Mesendoderm (in vitro differentiated cells): ENCODE measurements around the gene TJP3.
A peak's percentile ranks its signal among the peaks of the same experiment; 100 is the strongest.

Source experiments
- DNase-seq: peaks from one replicate; pipeline ENCODE4 v3.0.0; 2013
- H2AK5ac ChIP-seq: 2 replicates; pipeline ENCODE4 v1.6.1; 2013; ENCODE audit warnings: low read length, inconsistent platforms
- H2BK120ac ChIP-seq: 2 replicates; pipeline ENCODE4 v1.6.1; 2013; ENCODE audit warnings: low read depth, mild to moderate bottlenecking, low read length, moderate library complexity, mixed read lengths
- H2BK15ac ChIP-seq: replicated peaks from 2 replicates; pipeline ENCODE4 v1.6.1; 2013; ENCODE audit warnings: low read depth, mild to moderate bottlenecking, moderate library complexity
- H2BK5ac ChIP-seq: 2 replicates; pipeline ENCODE4 v1.6.1; 2013; ENCODE audit warnings: low read length, inconsistent platforms
- H3K18ac ChIP-seq: 2 replicates; pipeline ENCODE4 v1.6.1; 2013; ENCODE audit warnings: mild to moderate bottlenecking, low read length, mixed read lengths
- H3K23ac ChIP-seq: one replicate; pipeline ENCODE4 v1.6.1; 2013; ENCODE audit warnings: low read length
- H3K27ac ChIP-seq: 2 replicates; pipeline ENCODE4 v1.5.1; 2013; ENCODE audit warnings: low read depth, mild to moderate bottlenecking, inconsistent platforms, low read length, moderate library complexity
- H3K27me3 ChIP-seq: 2 replicates; pipeline ENCODE4 v1.6.1; 2013; ENCODE audit warnings: low read length, control low read depth, mild to moderate bottlenecking, inconsistent platforms; ENCODE audit not compliant: insufficient read depth, poor library complexity
- H3K36me3 ChIP-seq: 2 replicates; pipeline ENCODE4 v1.6.1; 2013; ENCODE audit warnings: low read length, inconsistent platforms; ENCODE audit not compliant: control insufficient read depth, insufficient read depth
- H3K4ac ChIP-seq: one replicate; pipeline ENCODE4 v1.6.1; 2013; ENCODE audit warnings: low read depth, mild to moderate bottlenecking, low read length, moderate library complexity
- H3K4me1 ChIP-seq: 2 replicates; pipeline ENCODE4 v1.6.1; 2013; ENCODE audit warnings: low read depth, low read length, inconsistent platforms; ENCODE audit not compliant: control insufficient read depth
- H3K4me2 ChIP-seq: 2 replicates; pipeline ENCODE4 v1.6.1; 2013; ENCODE audit warnings: low read length
- H3K4me3 ChIP-seq: 2 replicates; pipeline ENCODE4 v1.5.1; 2013; ENCODE audit warnings: mild to moderate bottlenecking, low read length
- H3K56ac ChIP-seq: one replicate; pipeline ENCODE4 v1.6.1; 2013; ENCODE audit warnings: low read length
- H3K79me1 ChIP-seq: 2 replicates; pipeline ENCODE4 v1.6.1; 2013; ENCODE audit warnings: low read length, inconsistent platforms
- H3K79me2 ChIP-seq: 2 replicates; pipeline ENCODE4 v1.6.1; 2013; ENCODE audit warnings: mild to moderate bottlenecking, low read length; ENCODE audit not compliant: control insufficient read depth, insufficient read depth
- H3K9ac ChIP-seq: 2 replicates; pipeline ENCODE4 v1.6.1; 2013; ENCODE audit warnings: low read length, inconsistent platforms
- H4K5ac ChIP-seq: one replicate; pipeline ENCODE4 v1.6.1; 2013; ENCODE audit warnings: low read length
- H4K8ac ChIP-seq: one replicate; pipeline ENCODE4 v1.6.1; 2013; ENCODE audit warnings: low read depth, mild to moderate bottlenecking, control low read depth, low read length, moderate library complexity
- WGBS: extraction: QIAGEN DNeasy Blood & Tissue Kit; methylation state at CpG from one replicate; pipeline ENCODE4 v1.1.7; 2013; ENCODE audit warnings: low lambda C conversion rate, missing lambda C conversion rate; ENCODE audit not compliant: insufficient coverage; ENCODE audit errors: extremely low coverage; 5-methylcytosine and 5-hydroxymethylcytosine counted together

TJP3 gene

DNA sequence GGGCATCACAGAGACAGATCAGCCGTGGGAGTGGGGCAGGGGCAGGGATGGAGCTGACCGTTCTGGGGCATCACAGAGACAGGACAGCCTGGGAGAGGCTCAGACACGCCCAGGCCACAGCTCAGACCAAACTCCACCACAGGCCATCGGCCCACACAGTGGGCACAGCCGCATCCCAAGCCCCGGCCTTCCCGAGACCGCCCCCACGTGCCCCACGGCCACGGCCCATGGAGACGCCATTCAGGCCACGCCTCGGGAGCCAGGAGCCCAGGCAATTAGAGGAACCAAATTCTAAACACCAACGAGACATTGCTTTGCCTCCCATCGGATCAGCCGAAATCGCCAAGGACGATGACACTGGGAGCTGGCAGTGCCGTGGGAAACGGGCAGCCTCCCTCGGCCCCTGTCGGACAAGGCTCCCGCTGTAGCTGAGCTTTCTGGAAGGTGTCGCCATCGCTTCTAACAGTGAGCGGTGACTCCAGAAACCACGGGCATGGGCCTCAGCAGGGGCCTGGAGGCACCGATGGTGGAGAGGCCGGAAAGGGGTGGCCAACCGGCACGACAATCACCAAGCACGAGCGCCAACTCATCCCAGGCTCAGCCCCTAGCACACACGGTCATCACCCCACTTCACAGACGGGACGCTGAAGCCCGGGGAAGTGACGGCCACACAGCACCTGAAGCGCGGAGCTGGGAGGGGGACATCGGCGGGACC lies 10.4 kb upstream of the TJP3 start:
- Histone ChIP-seq H3K4me3 (no peak overlapping the region), H3K27me3 (no peaks in the 10 kb centered on the region), H3K4me2 (no peak overlapping the region)

DNA sequence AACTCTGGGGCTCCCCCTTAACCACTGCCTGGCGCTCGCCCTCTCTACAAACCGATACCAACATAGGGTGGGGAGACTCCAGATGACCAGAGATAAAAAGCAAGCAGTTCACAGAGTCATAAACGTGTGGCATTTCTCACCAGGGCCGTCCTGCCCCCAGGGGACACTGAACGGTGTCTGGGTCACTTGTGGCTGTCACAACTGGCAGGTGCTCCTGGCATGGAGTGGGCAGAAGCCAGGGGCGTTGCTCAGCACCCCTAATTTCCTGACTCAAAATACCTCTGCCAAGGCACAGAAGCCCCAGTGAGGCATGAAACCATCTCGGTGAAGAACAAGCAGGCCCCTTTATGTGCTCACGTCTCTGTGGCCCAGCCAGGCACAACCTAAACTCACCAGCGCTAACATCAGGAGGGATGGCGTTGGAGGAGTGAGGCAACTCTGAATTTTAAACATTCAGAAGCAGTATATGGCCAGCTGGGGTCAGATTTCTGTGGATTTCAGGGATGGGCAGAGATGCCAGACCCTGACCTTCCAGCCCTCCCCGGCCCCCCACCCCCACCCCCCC lies 9.7 kb upstream of the TJP3 start:
- no peak overlapping the region for H3K23ac ChIP-seq
- H2BK15ac ChIP-seq = no peak overlapping the region
- H3K4me1 ChIP-seq = no peaks in the 10 kb centered on the region
- H3K4me3 ChIP-seq = no peak overlapping the region
- no peak overlapping the region for H3K18ac ChIP-seq
- no peak for DNase-seq
- no peak overlapping the region for H2AK5ac ChIP-seq
- peak overlapping the region; percentile 25 for H3K56ac ChIP-seq
- no peaks in the 10 kb centered on the region for H3K36me3 ChIP-seq
- no CpG with 5 or more reads among the region's 12 CpGs for WGBS
- no peak overlapping the region for H4K8ac ChIP-seq
- no peak overlapping the region for H3K4me2 ChIP-seq
- no peak overlapping the region for H2BK120ac ChIP-seq
- H3K79me2 ChIP-seq = peaks cover 44% of the 10 kb centered on the region
- no peak overlapping the region for H4K5ac ChIP-seq
- H3K9ac ChIP-seq = peak overlapping the region; percentile 19
- H3K27me3 ChIP-seq = no peaks in the 10 kb centered on the region
- no peak overlapping the region for H3K27ac ChIP-seq
- H2BK5ac ChIP-seq = no peak overlapping the region
- H3K4ac ChIP-seq = no peak overlapping the region
- H3K79me1 ChIP-seq = peaks cover 31% of the 10 kb centered on the region

More for the DNA sequence above, 10.4 kb upstream of the TJP3 start:
- H3K9ac ChIP-seq = no peak overlapping the region
- no peak overlapping the region for H4K5ac ChIP-seq
- no peak overlapping the region for H3K23ac ChIP-seq
- no peaks in the 10 kb centered on the region for H3K4me1 ChIP-seq
- WGBS = no CpG with 5 or more reads among the region's 43 CpGs
- H3K79me1 ChIP-seq = peaks cover 32% of the 10 kb centered on the region
- H2BK120ac ChIP-seq = no peak overlapping the region
- no peak overlapping the region for H2BK5ac ChIP-seq
- H3K18ac ChIP-seq = no peak overlapping the region
- H3K56ac ChIP-seq = peak overlapping the region; percentile 25
- peaks cover 47% of the 10 kb centered on the region for H3K79me2 ChIP-seq
- H3K36me3 ChIP-seq = no peaks in the 10 kb centered on the region
- no peak overlapping the region for H3K4ac ChIP-seq
- H3K27ac ChIP-seq = no peak overlapping the region
- H4K8ac ChIP-seq = no peak overlapping the region
- DNase-seq = no peak
- no peak overlapping the region for H2BK15ac ChIP-seq
- no peak overlapping the region for H2AK5ac ChIP-seq

DNA sequence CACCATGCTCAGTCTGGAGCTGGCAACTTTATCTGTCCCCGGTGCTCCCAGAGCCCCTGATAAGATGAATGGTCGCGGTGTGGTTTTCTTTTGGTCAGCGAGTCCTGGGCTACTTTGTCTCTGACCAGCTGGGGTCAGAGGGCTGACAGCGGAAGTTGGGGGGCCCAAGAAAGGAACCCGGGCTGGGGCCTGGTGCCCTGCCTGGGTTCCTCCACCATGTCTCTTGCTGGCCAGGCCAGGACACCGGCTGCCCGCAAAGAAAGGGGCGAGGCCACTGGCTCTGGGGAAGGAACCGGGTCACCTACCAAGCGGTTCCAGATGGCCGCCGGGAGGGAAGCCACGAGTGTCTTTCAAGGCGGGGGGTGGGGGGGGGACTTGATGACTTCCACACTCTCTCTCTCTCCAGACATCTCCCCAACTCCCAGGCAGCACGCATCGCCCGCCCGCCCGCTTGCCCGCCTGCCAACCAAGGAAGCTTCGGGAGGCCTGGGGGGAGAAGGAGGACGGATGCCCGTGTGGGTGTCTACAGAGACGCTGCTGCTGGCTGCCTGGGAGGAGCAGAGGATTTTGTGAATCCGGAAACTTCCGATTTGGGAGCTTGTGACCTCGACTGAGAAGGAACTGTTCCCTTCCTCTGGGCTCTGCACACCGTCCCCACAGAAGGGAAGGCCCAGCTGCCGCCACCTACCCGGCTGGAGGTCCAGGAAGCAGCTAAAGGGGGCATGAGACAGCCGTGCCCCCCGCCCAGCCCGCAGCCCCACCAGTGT lies 9.0 kb upstream of the TJP3 start:
- H4K8ac ChIP-seq = no peak overlapping the region
- no peak overlapping the region for H2BK15ac ChIP-seq
- H4K5ac ChIP-seq = no peak overlapping the region
- H2AK5ac ChIP-seq = no peak overlapping the region
- H2BK120ac ChIP-seq = no peak overlapping the region
- H3K18ac ChIP-seq = peak overlapping the region; percentile 88
- H2BK5ac ChIP-seq = no peak overlapping the region
- no peak for DNase-seq
- WGBS = no CpG with 5 or more reads among the region's 34 CpGs
- peak overlapping the region; percentile 75 for H3K4me2 ChIP-seq
- H3K23ac ChIP-seq = peak overlapping the region; percentile 80
- no peak overlapping the region for H3K27ac ChIP-seq
- no peaks in the 10 kb centered on the region for H3K36me3 ChIP-seq
- H3K4ac ChIP-seq = peak overlapping the region; percentile 25
- no peaks in the 10 kb centered on the region for H3K27me3 ChIP-seq
- peak overlapping the region; percentile 68 for H3K4me3 ChIP-seq
- peak overlapping the region; percentile 92 for H3K56ac ChIP-seq
- no peaks in the 10 kb centered on the region for H3K4me1 ChIP-seq
- H3K9ac ChIP-seq = peak overlapping the region; percentile 87
- H3K79me2 ChIP-seq = peaks cover 44% of the 10 kb centered on the region
- H3K79me1 ChIP-seq = peaks cover 30% of the 10 kb centered on the region

DNA sequence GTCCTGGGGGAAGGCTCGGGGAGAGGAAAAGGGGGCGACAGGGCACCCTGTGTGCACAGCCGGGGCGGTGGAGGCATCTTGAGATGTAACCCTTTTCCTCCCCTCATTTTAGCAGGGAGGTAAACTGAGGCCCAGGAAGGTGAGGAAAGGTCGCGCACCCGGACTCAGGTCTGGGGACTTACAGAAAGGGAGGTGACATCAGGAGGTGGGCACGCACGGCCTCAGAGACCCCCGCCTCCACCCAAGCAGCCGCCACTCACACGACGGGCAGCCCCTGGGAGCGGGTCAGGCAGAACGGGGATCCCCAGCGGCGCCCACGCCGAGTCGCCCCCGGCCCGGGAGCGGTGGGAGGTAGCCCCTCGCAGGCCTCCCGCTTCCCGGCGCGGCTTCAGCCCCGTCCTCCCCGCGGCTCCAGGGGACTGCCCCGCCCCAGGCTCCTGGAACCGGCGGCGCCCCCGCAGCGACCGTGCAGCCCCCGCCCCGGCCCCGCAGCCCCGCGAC lies 8.4 kb upstream of the TJP3 start:
- peak overlapping the region; percentile 68 for H3K4me3 ChIP-seq
- no peak overlapping the region for H2BK5ac ChIP-seq
- no CpG with 5 or more reads among the region's 43 CpGs for WGBS
- no peak overlapping the region for H4K5ac ChIP-seq
- DNase-seq = no peak
- no peak overlapping the region for H3K27ac ChIP-seq
- no peaks in the 10 kb centered on the region for H3K4me1 ChIP-seq
- H3K9ac ChIP-seq = peak overlapping the region; percentile 87
- peak overlapping the region; percentile 92 for H3K56ac ChIP-seq
- H3K18ac ChIP-seq = peak overlapping the region; percentile 88
- no peak overlapping the region for H2BK15ac ChIP-seq
- no peak overlapping the region for H2AK5ac ChIP-seq
- H3K23ac ChIP-seq = peak overlapping the region; percentile 80
- H3K79me2 ChIP-seq = peaks cover 39% of the 10 kb centered on the region
- peak overlapping the region; percentile 75 for H3K4me2 ChIP-seq
- no peaks in the 10 kb centered on the region for H3K27me3 ChIP-seq
- H4K8ac ChIP-seq = peak overlapping the region; percentile 58
- H2BK120ac ChIP-seq = no peak overlapping the region
- H3K36me3 ChIP-seq = no peaks in the 10 kb centered on the region
- H3K79me1 ChIP-seq = peaks cover 27% of the 10 kb centered on the region
- peak overlapping the region; percentile 25 for H3K4ac ChIP-seq

DNA sequence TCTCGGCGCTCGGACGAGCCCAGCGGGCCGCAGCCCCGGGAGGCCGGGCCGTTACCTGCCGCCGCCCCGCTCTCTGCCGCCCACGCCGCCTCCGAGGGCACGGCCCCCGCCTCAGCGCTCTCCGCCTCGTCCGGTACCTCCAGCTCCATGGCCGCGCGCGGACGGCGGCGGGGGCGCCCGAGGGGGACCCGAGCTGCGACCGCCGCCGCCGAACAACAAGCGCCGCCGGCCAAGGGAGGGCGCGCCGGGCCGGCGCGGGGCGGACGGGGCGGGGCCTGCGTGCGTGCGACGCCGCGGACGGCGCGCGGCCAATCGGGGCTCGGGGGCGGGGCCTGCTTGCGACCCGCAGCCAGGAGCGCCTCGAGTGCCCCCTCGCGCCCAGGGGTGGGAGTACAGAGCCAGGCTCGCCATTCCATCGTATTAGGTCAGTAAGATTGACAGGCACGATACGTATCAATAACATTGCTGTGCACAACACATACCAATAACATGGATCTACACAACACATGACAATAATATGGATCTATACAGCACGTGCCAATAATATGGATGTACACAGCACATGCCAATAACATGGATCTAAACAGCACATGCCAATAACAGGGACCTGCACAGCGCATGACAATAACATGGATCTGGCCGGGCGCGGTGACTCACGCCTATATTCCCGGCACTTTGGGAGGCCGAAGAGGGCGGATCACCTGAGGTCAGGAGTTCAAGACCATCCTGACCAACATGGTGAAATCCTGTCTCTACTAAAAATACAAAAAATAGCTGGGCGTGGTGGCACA lies 7.7 kb upstream of the TJP3 start, which contains the start of gene PIP5K1C:
Gene PIP5K1C (minus strand): TSS at position 227 of the 791 bp plus-strand sequence. CDS start 78 bp downstream, at position 149.
- Histone ChIP-seq H3K23ac (peak within 1 kb of the TSS; percentile 80), H3K4me3 (peak within 1 kb of the TSS; percentile 68), H4K8ac (peak within 1 kb of the TSS; percentile 58), H3K36me3 (no peaks in the 10 kb centered on the region), H3K4me2 (peak within 1 kb of the TSS; percentile 75), H2AK5ac (no peak within 1 kb of the TSS), H4K5ac (no peak within 1 kb of the TSS), H2BK5ac (no peak within 1 kb of the TSS), H3K9ac (peak within 1 kb of the TSS; percentile 87), H2BK120ac (no peak within 1 kb of the TSS), H2BK15ac (no peak within 1 kb of the TSS), H3K4ac (peak within 1 kb of the TSS; percentile 25), H3K79me1 (peaks cover 25% of the 10 kb centered on the region), H3K18ac (peak within 1 kb of the TSS; percentile 88), H3K56ac (peak within 1 kb of the TSS; percentile 92), H3K27ac (no peak within 1 kb of the TSS), H3K79me2 (peaks cover 34% of the 10 kb centered on the region), H3K27me3 (no peaks in the 10 kb centered on the region), H3K4me1 (no peaks in the 10 kb centered on the region)
- DNase-seq = peak; percentile 85
- WGBS = no CpG with 5 or more reads among the region's 82 CpGs
